B cell (primary cell): ENCODE results near the gene KCNJ6.

Source experiments
- EZH2 ChIP-seq: IDR thresholded peaks from 2 replicates; pipeline ENCODE4 v1.6.1; 2012; ENCODE audit warnings: borderline replicate concordance, low read depth, mild to moderate bottlenecking, moderate library complexity, low read length; ENCODE audit not compliant: insufficient read depth, poor library complexity, severe bottlenecking
- TF ChIP-seq, protein P1 (sequence below): fragments of 200-600 bp; IDR thresholded peaks from one replicate; pipeline ENCODE4 v1.8.0; 2022; ENCODE audit warnings: antibody characterized with exemption, mild to moderate bottlenecking

- TF ChIP-seq, protein P1, sequence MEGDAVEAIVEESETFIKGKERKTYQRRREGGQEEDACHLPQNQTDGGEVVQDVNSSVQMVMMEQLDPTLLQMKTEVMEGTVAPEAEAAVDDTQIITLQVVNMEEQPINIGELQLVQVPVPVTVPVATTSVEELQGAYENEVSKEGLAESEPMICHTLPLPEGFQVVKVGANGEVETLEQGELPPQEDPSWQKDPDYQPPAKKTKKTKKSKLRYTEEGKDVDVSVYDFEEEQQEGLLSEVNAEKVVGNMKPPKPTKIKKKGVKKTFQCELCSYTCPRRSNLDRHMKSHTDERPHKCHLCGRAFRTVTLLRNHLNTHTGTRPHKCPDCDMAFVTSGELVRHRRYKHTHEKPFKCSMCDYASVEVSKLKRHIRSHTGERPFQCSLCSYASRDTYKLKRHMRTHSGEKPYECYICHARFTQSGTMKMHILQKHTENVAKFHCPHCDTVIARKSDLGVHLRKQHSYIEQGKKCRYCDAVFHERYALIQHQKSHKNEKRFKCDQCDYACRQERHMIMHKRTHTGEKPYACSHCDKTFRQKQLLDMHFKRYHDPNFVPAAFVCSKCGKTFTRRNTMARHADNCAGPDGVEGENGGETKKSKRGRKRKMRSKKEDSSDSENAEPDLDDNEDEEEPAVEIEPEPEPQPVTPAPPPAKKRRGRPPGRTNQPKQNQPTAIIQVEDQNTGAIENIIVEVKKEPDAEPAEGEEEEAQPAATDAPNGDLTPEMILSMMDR, result no peak
- no peak for TF ChIP-seq EZH2
These were observed 118.9 kb downstream of the KCNJ6 start for GRCh38 chr21:37797403-37797802.
